Spinal cord (tissue), 10 donors: ENCODE data around the gene ZMYND15. TPM values are rescaled to one million over a fixed set of nuclear protein-coding genes. Genes with fewer than 3 reads are reported as not detected.

Experiments
- DNase-seq, 6 donors: peaks; one replicate each; pipeline versions ENCODE4 v3.0.0 to v3.0.0-alpha.2; 2013 to 2015; ENCODE audit warnings: low spot score in 6 of 6, low read depth in 4 of 6
- H3K27ac ChIP-seq: one replicate; pipeline ENCODE4 v1.5.1; 2013; ENCODE audit warnings: low read depth, low read length, control low read depth
- H3K27me3 ChIP-seq: one replicate; pipeline ENCODE4 v1.6.1; 2013; ENCODE audit warnings: low read length; ENCODE audit not compliant: control insufficient read depth, insufficient read depth
- H3K36me3 ChIP-seq: one replicate; pipeline ENCODE4 v1.6.1; 2013; ENCODE audit warnings: low read length; ENCODE audit not compliant: control insufficient read depth, insufficient read depth
- H3K4me1 ChIP-seq: one replicate; pipeline ENCODE4 v1.6.1; 2013; ENCODE audit warnings: low read length; ENCODE audit not compliant: control insufficient read depth, insufficient read depth
- H3K4me3 ChIP-seq: one replicate; pipeline ENCODE4 v1.5.1; 2013; ENCODE audit warnings: low read depth, low read length, control low read depth
- H3K9me3 ChIP-seq: one replicate; pipeline ENCODE4 v1.6.1; 2013; ENCODE audit warnings: low read length; ENCODE audit not compliant: control insufficient read depth, insufficient read depth
- WGBS: methylation state at CpG from one replicate; pipeline ENCODE4 v1.1.5; 2013; ENCODE audit warnings: missing lambda C conversion rate; ENCODE audit not compliant: insufficient coverage; 5-methylcytosine and 5-hydroxymethylcytosine counted together
- polyA plus RNA-seq, 2 donors: library from polyadenylated mRNA; unstranded; fragments of 120-200 nt; gene quantifications; one replicate each; pipeline ENCODE4 v1.2.1, GENCODE V29; 2013; ENCODE audit not compliant: insufficient read length in 2 of 2
- total RNA-seq, 2 donors: library from RNA; depleted of rRNA in 1 of 2; stranded (reverse); fragments of 120-200 nt in 1 of 2; fragments of >200 nt in 1 of 2; gene quantifications; one replicate each; pipeline versions ENCODE4 v1.2.3 to v1.2.4, GENCODE V29; 2013 to 2014
- donor health status: healthy.

ZMYND15 gene
- total and polyA plus RNA-seq, 4 donors, result 0.89 to 2.5 (median 1.7) TPM

GRCh38 chr17:4777969-4778760 is 38.5 kb downstream of the ZMYND15 start:
- H3K27me3 ChIP-seq, result peaks cover 24% of the 10 kb centered on the region
- 84% methylated on average over 7 of the region's 9 CpGs for WGBS

GRCh38 chr17:4780325-4780955 is 40.8 kb downstream of the ZMYND15 start:
- Histone ChIP-seq H3K36me3 (no peaks in the 10 kb centered on the region), H3K27me3 (peaks cover 45% of the 10 kb centered on the region), H3K27ac (no peak overlapping the region), H3K4me3 (no peak overlapping the region), H3K9me3 (no peaks in the 10 kb centered on the region), H3K4me1 (peaks cover 8% of the 10 kb centered on the region)
- 83% methylated on average over 7 of the region's 11 CpGs for WGBS
- DNase-seq, result no peak

More at GRCh38 chr17:4777969-4778760, 38.5 kb downstream of the ZMYND15 start:
- Histone ChIP-seq H3K4me3 (no peak overlapping the region), H3K4me1 (no peaks in the 10 kb centered on the region), H3K9me3 (no peaks in the 10 kb centered on the region), H3K27ac (no peak overlapping the region), H3K36me3 (no peaks in the 10 kb centered on the region)
- DNase-seq, result no peak

GRCh38 chr17:4782652-4783051 is 43.0 kb downstream of the ZMYND15 start:
- Histone ChIP-seq H3K36me3 (no peaks in the 10 kb centered on the region), H3K4me1 (peaks cover 30% of the 10 kb centered on the region), H3K4me3 (no peak overlapping the region), H3K9me3 (no peaks in the 10 kb centered on the region), H3K27me3 (peaks cover 62% of the 10 kb centered on the region), H3K27ac (no peak overlapping the region)
- no peak for DNase-seq
- WGBS, result 35% methylated on average over 27 of the region's 28 CpGs

- no peaks in the 10 kb centered on the region for H3K9me3 ChIP-seq
- peaks cover 60% of the 10 kb centered on the region for H3K27me3 ChIP-seq
- H3K27ac ChIP-seq, result no peak overlapping the region
- WGBS, result 7% methylated on average over 52 of the region's 61 CpGs
- H3K36me3 ChIP-seq, result peaks cover 6% of the 10 kb centered on the region
- H3K4me3 ChIP-seq, result peak overlapping the region; percentile 11
- peaks cover 51% of the 10 kb centered on the region for H3K4me1 ChIP-seq
- DNase-seq, result peak in 2 of 6 donors; percentile 25 to 33
Measured at GRCh38 chr17:4785311-4786105, 45.9 kb downstream of the ZMYND15 start.

- H3K27me3 ChIP-seq, result peaks cover 55% of the 10 kb centered on the region
- H3K4me3 ChIP-seq, result peak within 1 kb of the TSS; percentile 11
- 6% methylated on average over 19 of the region's 24 CpGs for WGBS
Measured at GRCh38 chr17:4786106-4786511, 46.5 kb downstream of the ZMYND15 start, which contains the start of gene VMO1. Gene VMO1, minus strand, starts transcription at chr17:4786364. Its CDS starts 12 bp downstream, at chr17:4786352.

GRCh38 chr17:4786516-4786915 is 46.9 kb downstream of the ZMYND15 start:
- peaks cover 6% of the 10 kb centered on the region for H3K36me3 ChIP-seq
- no peak overlapping the region for H3K4me3 ChIP-seq
- H3K9me3 ChIP-seq, result no peaks in the 10 kb centered on the region
- no peak overlapping the region for H3K27ac ChIP-seq
- peaks cover 55% of the 10 kb centered on the region for H3K27me3 ChIP-seq
- DNase-seq, result peak in 2 of 6 donors; percentile 1 to 51
- WGBS, result 39% methylated on average over 3 of the region's 6 CpGs
- peaks cover 57% of the 10 kb centered on the region for H3K4me1 ChIP-seq

More at GRCh38 chr17:4786106-4786511, 46.5 kb downstream of the ZMYND15 start, which contains the start of gene VMO1:
- Histone ChIP-seq H3K9me3 (no peaks in the 10 kb centered on the region), H3K36me3 (peaks cover 6% of the 10 kb centered on the region), H3K4me1 (peaks cover 55% of the 10 kb centered on the region), H3K27ac (no peak within 1 kb of the TSS)
- DNase-seq, result peak in 2 of 6 donors; percentile 16 to 27

GRCh38 chr17:4788159-4788806 is 48.6 kb downstream of the ZMYND15 start:
- H3K27ac ChIP-seq, result no peak overlapping the region
- 94% methylated on average over 8 of the region's 14 CpGs for WGBS
- H3K9me3 ChIP-seq, result no peaks in the 10 kb centered on the region
- H3K36me3 ChIP-seq, result peaks cover 6% of the 10 kb centered on the region
- peaks cover 39% of the 10 kb centered on the region for H3K27me3 ChIP-seq
- DNase-seq, result peak in 1 of 6 donors; percentile 9
- peak overlapping the region; percentile 66 for H3K4me3 ChIP-seq
- H3K4me1 ChIP-seq, result peaks cover 57% of the 10 kb centered on the region

GRCh38 chr17:4788807-4789700 is 49.4 kb downstream of the ZMYND15 start, which contains the start of gene GLTPD2:
Gene GLTPD2, plus strand, starts transcription at chr17:4788964. Its CDS starts 48 bp downstream, at chr17:4789012.
- 6% methylated on average over 58 of the region's 62 CpGs for WGBS
- H3K27ac ChIP-seq, result no peak within 1 kb of the TSS
- H3K4me3 ChIP-seq, result peak within 1 kb of the TSS; percentile 66
- H3K4me1 ChIP-seq, result peaks cover 57% of the 10 kb centered on the region
- peaks cover 6% of the 10 kb centered on the region for H3K36me3 ChIP-seq
- DNase-seq, result peak in 2 of 6 donors; percentile 32 to 40
- H3K27me3 ChIP-seq, result peaks cover 31% of the 10 kb centered on the region
- H3K9me3 ChIP-seq, result no peaks in the 10 kb centered on the region
